Ammon's horn (tissue), 1 donor: ENCODE results near the gene SPSB1.

Source experiments
- DNase-seq: peaks from one replicate; pipeline ENCODE4 v3.0.0-alpha.2; 2016; ENCODE audit warnings: low spot score

The SPSB1 gene

GRCh38 chr1:9300573-9300972, 7.9 kb downstream of the SPSB1 start:
- DNase-seq: no peak

- no peak for DNase-seq
Observed at GRCh38 chr1:9302745-9303524, 10.2 kb downstream of the SPSB1 start.

- no peak for DNase-seq
Observed at GRCh38 chr1:9303916-9304315, 11.2 kb downstream of the SPSB1 start.

GRCh38 chr1:9305216-9305615, 12.5 kb downstream of the SPSB1 start:
- DNase-seq: no peak

GRCh38 chr1:9306006-9306405, 13.3 kb downstream of the SPSB1 start:
- no peak for DNase-seq

GRCh38 chr1:9307303-9307702, 14.6 kb downstream of the SPSB1 start:
- DNase-seq: no peak

GRCh38 chr1:9308236-9308785, 15.6 kb downstream of the SPSB1 start:
- DNase-seq: no peak

- no peak for DNase-seq
Observed at GRCh38 chr1:9309080-9309479, 16.4 kb downstream of the SPSB1 start.

GRCh38 chr1:9309991-9310390, 17.3 kb downstream of the SPSB1 start:
- DNase-seq: no peak

GRCh38 chr1:9311029-9311428, 18.3 kb downstream of the SPSB1 start:
- DNase-seq: peak; percentile 68

GRCh38 chr1:9311479-9311878, 18.8 kb downstream of the SPSB1 start:
- no peak for DNase-seq

- no peak for DNase-seq
Observed at GRCh38 chr1:9312168-9312720, 19.6 kb downstream of the SPSB1 start.

GRCh38 chr1:9313576-9313975, 20.9 kb downstream of the SPSB1 start:
- DNase-seq: no peak

- DNase-seq: no peak
Observed at GRCh38 chr1:9314111-9314510, 21.4 kb downstream of the SPSB1 start.

- no peak for DNase-seq
Observed at GRCh38 chr1:9314711-9315379, 22.2 kb downstream of the SPSB1 start.

- no peak for DNase-seq
Observed at GRCh38 chr1:9315411-9316079, 22.9 kb downstream of the SPSB1 start.

- no peak for DNase-seq
Observed at GRCh38 chr1:9316080-9316444, 23.4 kb downstream of the SPSB1 start.

GRCh38 chr1:9316512-9316911, 23.8 kb downstream of the SPSB1 start:
- DNase-seq: no peak

- no peak for DNase-seq
Observed at GRCh38 chr1:9317072-9317471, 24.4 kb downstream of the SPSB1 start.

- no peak for DNase-seq
Observed at GRCh38 chr1:9317591-9318417, 25.1 kb downstream of the SPSB1 start.

- DNase-seq: no peak
Observed at GRCh38 chr1:9319208-9319788, 26.6 kb downstream of the SPSB1 start.
